ENCODE results near the gene SLC12A7. TPM values are rescaled to one million over a fixed set of nuclear protein-coding genes. Genes with fewer than 3 reads are reported as not detected.
A peak's percentile ranks its signal among the peaks of the same experiment; 100 is the strongest.

SLC12A7 gene
- total and polyA plus RNA-seq, 2 of the 13 experiments (the other 11 are each of a cell fraction or from before 2014, with no cell fraction given): 14.0 to 18.5 TPM

DNA sequence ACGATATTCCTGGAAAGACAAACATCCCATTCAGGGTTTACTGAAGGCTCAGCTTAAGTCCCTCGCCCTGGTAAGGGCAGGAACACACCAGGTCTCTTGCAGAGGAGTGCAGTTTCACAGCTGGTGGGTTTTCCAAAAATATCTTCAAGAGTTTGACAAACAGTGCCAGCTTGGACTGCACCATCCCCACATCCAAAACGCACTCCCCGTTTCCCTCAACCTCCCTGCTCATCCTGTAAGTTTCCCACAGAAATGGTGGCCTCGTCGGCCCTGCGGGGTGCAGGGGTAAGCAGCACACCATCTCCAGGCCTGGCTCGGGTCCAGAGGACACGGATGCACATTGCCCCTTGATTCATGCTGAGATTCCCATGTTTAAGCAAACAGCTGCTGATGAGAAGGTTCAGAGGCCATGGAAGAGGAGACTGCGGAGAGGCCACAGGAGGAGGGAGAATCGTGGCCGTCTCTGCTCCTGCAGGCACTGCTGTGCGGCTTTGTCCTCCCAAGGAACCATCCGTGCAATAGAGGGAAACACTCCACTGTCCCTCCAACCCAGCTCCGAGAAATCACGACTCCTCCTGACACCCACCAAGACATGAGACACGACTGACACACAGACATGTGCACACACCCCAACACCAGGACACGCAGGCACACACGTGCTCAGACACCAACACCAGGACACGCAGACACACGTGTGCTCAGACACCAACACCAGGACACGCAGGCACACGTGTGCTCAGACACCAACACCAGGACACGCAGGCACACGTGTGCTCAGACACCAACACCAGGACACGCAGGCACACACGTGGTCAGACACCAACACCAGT lies 24.0 kb upstream of the SLC12A7 start (continued):
- TF ChIP-seq NR2F6 (IDR thresholded peaks at IDR 0.05): peak; percentile 20; the same call in 1 of the 2 replicates
- peak; percentile 39; the same call in 1 of the 2 replicates for TF ChIP-seq NR2F6 (CRISPR knock-in tag; IDR thresholded peaks at IDR 0.05)
- no peak for TF ChIP-seq MED8 (CRISPR knock-in tag; IDR thresholded peaks at IDR 0.05; ENCODE audit: insufficient replicate concordance)
- no peak for TF ChIP-seq CBX2 (IDR thresholded peaks at IDR 0.05; ENCODE audit: low read depth, low read length)
- no peak for TF ChIP-seq CBX2 (CRISPR knock-in tag; IDR thresholded peaks at IDR 0.05; ENCODE audit: low read depth)
- no peak for TF ChIP-seq ZNF17 (CRISPR knock-in tag; IDR thresholded peaks at IDR 0.05)
- no peak for TF ChIP-seq ZFP62 (CRISPR knock-in tag; IDR thresholded peaks at IDR 0.05)
- peak; percentile 61 for TF ChIP-seq SALL1 (CRISPR knock-in tag; IDR thresholded peaks at IDR 0.05)
- no peak for TF ChIP-seq ZSCAN29 (CRISPR knock-in tag; conservative IDR thresholded peaks at IDR 0.05)
- TF ChIP-seq KLF11 (CRISPR knock-in tag; IDR thresholded peaks at IDR 0.05): no peak
- no peak for TF ChIP-seq RBM22 (optimal IDR thresholded peaks at IDR 0.05; ENCODE audit: low read length)
- TF ChIP-seq, protein P1, sequence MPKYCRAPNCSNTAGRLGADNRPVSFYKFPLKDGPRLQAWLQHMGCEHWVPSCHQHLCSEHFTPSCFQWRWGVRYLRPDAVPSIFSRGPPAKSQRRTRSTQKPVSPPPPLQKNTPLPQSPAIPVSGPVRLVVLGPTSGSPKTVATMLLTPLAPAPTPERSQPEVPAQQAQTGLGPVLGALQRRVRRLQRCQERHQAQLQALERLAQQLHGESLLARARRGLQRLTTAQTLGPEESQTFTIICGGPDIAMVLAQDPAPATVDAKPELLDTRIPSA (CRISPR knock-in tag; IDR thresholded peaks at IDR 0.05; ENCODE audit: borderline replicate concordance): no peak
- no peak for TF ChIP-seq JARID2 (CRISPR knock-in tag; IDR thresholded peaks at IDR 0.05; ENCODE audit: insufficient replicate concordance)
- 0 out of 2 replicates have a peak, but pooled peaks have one; percentile 35 for TF ChIP-seq ZNF747 (CRISPR knock-in tag; IDR thresholded peaks at IDR 0.05; ENCODE audit: borderline replicate concordance)
- TF ChIP-seq ZNF530 (CRISPR knock-in tag; IDR thresholded peaks at IDR 0.05; ENCODE audit: low read depth): no peak
- no peak for TF ChIP-seq ARNT2 (CRISPR knock-in tag; IDR thresholded peaks at IDR 0.05; ENCODE audit: low read depth)
- TF ChIP-seq, protein P2, sequence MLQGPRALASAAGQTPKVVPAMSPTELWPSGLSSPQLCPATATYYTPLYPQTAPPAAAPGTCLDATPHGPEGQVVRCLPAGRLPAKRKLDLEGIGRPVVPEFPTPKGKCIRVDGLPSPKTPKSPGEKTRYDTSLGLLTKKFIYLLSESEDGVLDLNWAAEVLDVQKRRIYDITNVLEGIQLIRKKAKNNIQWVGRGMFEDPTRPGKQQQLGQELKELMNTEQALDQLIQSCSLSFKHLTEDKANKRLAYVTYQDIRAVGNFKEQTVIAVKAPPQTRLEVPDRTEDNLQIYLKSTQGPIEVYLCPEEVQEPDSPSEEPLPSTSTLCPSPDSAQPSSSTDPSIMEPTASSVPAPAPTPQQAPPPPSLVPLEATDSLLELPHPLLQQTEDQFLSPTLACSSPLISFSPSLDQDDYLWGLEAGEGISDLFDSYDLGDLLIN (CRISPR knock-in tag; IDR thresholded peaks at IDR 0.05; ENCODE audit: borderline replicate concordance): no peak
- TF ChIP-seq, protein P3, sequence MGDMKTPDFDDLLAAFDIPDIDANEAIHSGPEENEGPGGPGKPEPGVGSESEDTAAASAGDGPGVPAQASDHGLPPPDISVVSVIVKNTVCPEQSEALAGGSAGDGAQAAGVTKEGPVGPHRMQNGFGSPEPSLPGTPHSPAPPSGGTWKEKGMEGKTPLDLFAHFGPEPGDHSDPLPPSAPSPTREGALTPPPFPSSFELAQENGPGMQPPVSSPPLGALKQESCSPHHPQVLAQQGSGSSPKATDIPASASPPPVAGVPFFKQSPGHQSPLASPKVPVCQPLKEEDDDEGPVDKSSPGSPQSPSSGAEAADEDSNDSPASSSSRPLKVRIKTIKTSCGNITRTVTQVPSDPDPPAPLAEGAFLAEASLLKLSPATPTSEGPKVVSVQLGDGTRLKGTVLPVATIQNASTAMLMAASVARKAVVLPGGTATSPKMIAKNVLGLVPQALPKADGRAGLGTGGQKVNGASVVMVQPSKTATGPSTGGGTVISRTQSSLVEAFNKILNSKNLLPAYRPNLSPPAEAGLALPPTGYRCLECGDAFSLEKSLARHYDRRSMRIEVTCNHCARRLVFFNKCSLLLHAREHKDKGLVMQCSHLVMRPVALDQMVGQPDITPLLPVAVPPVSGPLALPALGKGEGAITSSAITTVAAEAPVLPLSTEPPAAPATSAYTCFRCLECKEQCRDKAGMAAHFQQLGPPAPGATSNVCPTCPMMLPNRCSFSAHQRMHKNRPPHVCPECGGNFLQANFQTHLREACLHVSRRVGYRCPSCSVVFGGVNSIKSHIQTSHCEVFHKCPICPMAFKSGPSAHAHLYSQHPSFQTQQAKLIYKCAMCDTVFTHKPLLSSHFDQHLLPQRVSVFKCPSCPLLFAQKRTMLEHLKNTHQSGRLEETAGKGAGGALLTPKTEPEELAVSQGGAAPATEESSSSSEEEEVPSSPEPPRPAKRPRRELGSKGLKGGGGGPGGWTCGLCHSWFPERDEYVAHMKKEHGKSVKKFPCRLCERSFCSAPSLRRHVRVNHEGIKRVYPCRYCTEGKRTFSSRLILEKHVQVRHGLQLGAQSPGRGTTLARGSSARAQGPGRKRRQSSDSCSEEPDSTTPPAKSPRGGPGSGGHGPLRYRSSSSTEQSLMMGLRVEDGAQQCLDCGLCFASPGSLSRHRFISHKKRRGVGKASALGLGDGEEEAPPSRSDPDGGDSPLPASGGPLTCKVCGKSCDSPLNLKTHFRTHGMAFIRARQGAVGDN (CRISPR knock-in tag; IDR thresholded peaks at IDR 0.05): peak; percentile 81
- no peak for TF ChIP-seq SOX13 (IDR thresholded peaks at IDR 0.05)
- TF ChIP-seq SOX13 (CRISPR knock-in tag; conservative IDR thresholded peaks at IDR 0.05 in 1 of 2, IDR thresholded peaks at IDR 0.05 in 1 of 2): 0 out of 4 replicates have a peak, but pooled peaks of 1 of the 2 experiments have one; percentile 12
- TF ChIP-seq GMEB2 (CRISPR knock-in tag; IDR thresholded peaks at IDR 0.05; ENCODE audit: low read depth): no peak
- no peak for TF ChIP-seq ZNF720 (CRISPR knock-in tag; IDR thresholded peaks at IDR 0.05)
- no peak for TF ChIP-seq SOX6 (IDR thresholded peaks at IDR 0.05)
- TF ChIP-seq SOX6 (CRISPR knock-in tag; IDR thresholded peaks at IDR 0.05): no peak
